Eye (tissue), 1 donor: Measurements from ENCODE around the gene PHKB.
"Not testable (repeated sequence)": the region's sequence is repeated elsewhere in the genome, so short reads cannot be mapped to it uniquely, and the experiment has no call there.

Experiments used
- DNase-seq: peaks from one replicate; pipeline ENCODE4 v3.0.0-alpha.2; 2015

Gene PHKB

GRCh38 chr16:47627085-47627639, 166.0 kb downstream of the PHKB start:
- DNase-seq: peak; percentile 14

GRCh38 chr16:47627721-47628120, 166.6 kb downstream of the PHKB start:
- peak; percentile 9 for DNase-seq

- no peak for DNase-seq
Measured at GRCh38 chr16:47631131-47631530, 170.0 kb downstream of the PHKB start.

GRCh38 chr16:47634126-47634525, 173.0 kb downstream of the PHKB start:
- no peak for DNase-seq

- no peak for DNase-seq
Measured at GRCh38 chr16:47634727-47635126, 173.6 kb downstream of the PHKB start.

GRCh38 chr16:47636501-47637099, 175.5 kb downstream of the PHKB start:
- no peak for DNase-seq

- DNase-seq: no peak
Measured at GRCh38 chr16:47638175-47638574, 177.0 kb downstream of the PHKB start.

GRCh38 chr16:47640661-47641060, 179.5 kb downstream of the PHKB start:
- peak; percentile 26 for DNase-seq

- peak; percentile 58 for DNase-seq
Measured at GRCh38 chr16:47643323-47644000, 182.3 kb downstream of the PHKB start.

GRCh38 chr16:47644166-47644565, 183.0 kb downstream of the PHKB start:
- no peak for DNase-seq

- DNase-seq: no peak
Measured at GRCh38 chr16:47644661-47645060, 183.5 kb downstream of the PHKB start.

- DNase-seq: no peak
Measured at GRCh38 chr16:47646914-47647313, 185.8 kb downstream of the PHKB start.

GRCh38 chr16:47657032-47657431, 195.9 kb downstream of the PHKB start:
- no peak for DNase-seq

GRCh38 chr16:47657977-47658376, 196.8 kb downstream of the PHKB start:
- DNase-seq: no peak

GRCh38 chr16:47660540-47660939, 199.4 kb downstream of the PHKB start:
- DNase-seq: no peak

- DNase-seq: no peak
Measured at GRCh38 chr16:47664653-47665325, 203.7 kb downstream of the PHKB start.

- DNase-seq: no peak
Measured at GRCh38 chr16:47666434-47666833, 205.3 kb downstream of the PHKB start.

GRCh38 chr16:47667956-47668355, 206.8 kb downstream of the PHKB start:
- no peak for DNase-seq

GRCh38 chr16:47672475-47672874, 211.3 kb downstream of the PHKB start:
- DNase-seq: no peak

- DNase-seq: no peak
Measured at GRCh38 chr16:47676635-47677177, 215.6 kb downstream of the PHKB start.

- not testable (repeated sequence) for DNase-seq
Measured at GRCh38 chr16:47681571-47681970, 220.4 kb downstream of the PHKB start.

- DNase-seq: no peak
Measured at GRCh38 chr16:47687694-47688093, 226.6 kb downstream of the PHKB start.

- DNase-seq: peak; percentile 12
Measured at GRCh38 chr16:47693226-47693625, 232.1 kb downstream of the PHKB start.

GRCh38 chr16:47694543-47694942, 233.4 kb downstream of the PHKB start:
- no peak for DNase-seq
